ENCODE results near the gene IFITM2.

GRCh38 chr11:330694-331357 is 23.2 kb downstream of the IFITM2 start:
- TF ChIP-seq CTCF (IDR thresholded peaks at IDR 0.05) (no peak), POLR2A (IDR thresholded peaks at IDR 0.05) (no peak), POLR2AphosphoS5 (IDR thresholded peaks at IDR 0.05; ENCODE audit: insufficient read depth in 1 of 2, low read depth in 1 of 2) (no peak)
